ENCODE results near the gene GBGT1.

GBGT1 gene

GRCh38 chr9:133111808-133112662 is 51.7 kb downstream of the GBGT1 start:
- DNase-seq: no peak

- DNase-seq: no peak
Observed at GRCh38 chr9:133109931-133110650, 53.6 kb downstream of the GBGT1 start.

GRCh38 chr9:133108794-133109641 is 54.7 kb downstream of the GBGT1 start:
- no peak for DNase-seq

- DNase-seq: no peak
Observed at GRCh38 chr9:133107961-133108793, 55.5 kb downstream of the GBGT1 start.

- no peak for DNase-seq
Observed at GRCh38 chr9:133107245-133107722, 56.4 kb downstream of the GBGT1 start.

- DNase-seq: no peak
Observed at GRCh38 chr9:133106511-133107244, 57.0 kb downstream of the GBGT1 start.

- no peak for DNase-seq
Observed at GRCh38 chr9:133105461-133105770, 58.3 kb downstream of the GBGT1 start.

GRCh38 chr9:133104718-133105460 is 58.8 kb downstream of the GBGT1 start:
- no peak for DNase-seq

- no peak for DNase-seq
Observed at GRCh38 chr9:133103987-133104505, 59.7 kb downstream of the GBGT1 start.

GRCh38 chr9:133103183-133103986 is 60.3 kb downstream of the GBGT1 start:
- no peak for DNase-seq
